Activated T-cell treated with anti-CD3 and anti-CD28 coated beads, Interleukin-2, amount 50 U/mL, for 72 hours (primary cell): Measurements from ENCODE around the gene TCF7. TPM values are rescaled to one million over a fixed set of nuclear protein-coding genes. Genes with fewer than 3 reads are reported as not detected.

Experiments
- ATAC-seq, 2 donors: fragments of 150-1000 bp; cut with Tn5 transposase; replicated peaks in 1 of 2; 2 replicates each; pipeline ENCODE4 v1.10.0; 2021; ENCODE audit warnings: moderate library complexity in 2 of 2, mild to moderate bottlenecking in 1 of 2
- DNase-seq, 2 donors: peaks; one replicate each; pipeline ENCODE4 v3.0.0; 2021 to 2022; ENCODE audit warnings: mixed read lengths in 1 of 2
- H3K27ac Mint-ChIP-seq: one replicate; pipeline ENCODE4 v1.8.0; 2022; ENCODE audit warnings: mild to moderate bottlenecking, moderate library complexity, mixed read lengths
- H3K27me3 Mint-ChIP-seq: one replicate; pipeline ENCODE4 v1.8.0; 2022; ENCODE audit warnings: low read depth, mixed read lengths
- H3K36me3 Mint-ChIP-seq, 2 donors: one replicate each; pipeline ENCODE4 v1.8.0; 2022; ENCODE audit warnings: mixed read lengths in 2 of 2, mild to moderate bottlenecking in 1 of 2; ENCODE audit not compliant: insufficient read depth in 2 of 2
- H3K4me1 Mint-ChIP-seq: one replicate; pipeline ENCODE4 v1.8.0; 2022; ENCODE audit warnings: low read depth, mixed read lengths
- H3K4me3 Mint-ChIP-seq, 2 donors: one replicate each; pipeline ENCODE4 v1.8.0; 2022; ENCODE audit warnings: mild to moderate bottlenecking in 2 of 2, mixed read lengths in 2 of 2, moderate library complexity in 2 of 2
- H3K9me3 Mint-ChIP-seq, 2 donors: one replicate each; pipeline ENCODE4 v1.8.0; 2022; ENCODE audit warnings: mixed read lengths in 2 of 2
- total RNA-seq, 2 donors: library from RNA; stranded (reverse); gene quantifications; one replicate each; pipeline ENCODE4 v1.2.3, GENCODE V29; 2022

TCF7 gene
- total RNA-seq, 2 donors from 2014 or later: 142 to 265 TPM

- no peaks in the 10 kb centered on the region for H3K36me3 Mint-ChIP-seq
- no peak overlapping the region for H3K4me3 Mint-ChIP-seq
Measured at GRCh38 chr5:134095887-134096589, 18.4 kb upstream of the TCF7 start.

GRCh38 chr5:134097211-134097749 lies 17.2 kb upstream of the TCF7 start:
- H3K9me3 Mint-ChIP-seq: no peaks in the 10 kb centered on the region
- H3K36me3 Mint-ChIP-seq: no peaks in the 10 kb centered on the region
- peaks cover 92% of the 10 kb centered on the region for H3K4me1 Mint-ChIP-seq
- peak overlapping the region; percentile 67 to 74 for H3K4me3 Mint-ChIP-seq
- no peak for ATAC-seq
- DNase-seq: no peak
- H3K27ac Mint-ChIP-seq: peak overlapping the region; percentile 83
- no peaks in the 10 kb centered on the region for H3K27me3 Mint-ChIP-seq

More at GRCh38 chr5:134095887-134096589, 18.4 kb upstream of the TCF7 start:
- H3K9me3 Mint-ChIP-seq: no peaks in the 10 kb centered on the region
- ATAC-seq: no peak
- H3K27ac Mint-ChIP-seq: no peak overlapping the region
- no peaks in the 10 kb centered on the region for H3K27me3 Mint-ChIP-seq
- H3K4me1 Mint-ChIP-seq: peaks cover 94% of the 10 kb centered on the region
- DNase-seq: no peak

GRCh38 chr5:134098690-134099089 lies 15.8 kb upstream of the TCF7 start:
- Mint-ChIP-seq H3K9me3 (no peaks in the 10 kb centered on the region), H3K27me3 (no peaks in the 10 kb centered on the region), H3K36me3 (no peaks in the 10 kb centered on the region), H3K27ac (peak overlapping the region; percentile 22), H3K4me3 (peak overlapping the region; percentile 58 to 74), H3K4me1 (peaks cover 92% of the 10 kb centered on the region)
- DNase-seq (no peak), ATAC-seq (no peak)

GRCh38 chr5:134099288-134099872 lies 15.1 kb upstream of the TCF7 start:
- ATAC-seq (no peak), DNase-seq (no peak)
- H3K4me3 Mint-ChIP-seq: peak overlapping the region; percentile 58 to 59
- no peaks in the 10 kb centered on the region for H3K9me3 Mint-ChIP-seq
- no peaks in the 10 kb centered on the region for H3K36me3 Mint-ChIP-seq
- no peaks in the 10 kb centered on the region for H3K27me3 Mint-ChIP-seq
- H3K27ac Mint-ChIP-seq: peak overlapping the region; percentile 32
- peaks cover 92% of the 10 kb centered on the region for H3K4me1 Mint-ChIP-seq

GRCh38 chr5:134099939-134100282 lies 14.6 kb upstream of the TCF7 start:
- Mint-ChIP-seq H3K27ac (peak overlapping the region; percentile 32), H3K27me3 (no peaks in the 10 kb centered on the region)
- ATAC-seq: no peak

GRCh38 chr5:134100283-134101091 lies 14.0 kb upstream of the TCF7 start:
- Mint-ChIP-seq H3K9me3 (no peaks in the 10 kb centered on the region), H3K27me3 (no peaks in the 10 kb centered on the region), H3K4me3 (peak overlapping the region; percentile 58 to 59), H3K36me3 (no peaks in the 10 kb centered on the region), H3K27ac (no peak overlapping the region), H3K4me1 (peaks cover 95% of the 10 kb centered on the region)
- peak; percentile 79 to 80 for ATAC-seq
- peak; percentile 86 to 93 for DNase-seq

More at GRCh38 chr5:134099939-134100282, 14.6 kb upstream of the TCF7 start:
- Mint-ChIP-seq H3K4me3 (peak overlapping the region; percentile 58 to 59), H3K9me3 (no peaks in the 10 kb centered on the region), H3K36me3 (no peaks in the 10 kb centered on the region), H3K4me1 (peaks cover 92% of the 10 kb centered on the region)
- no peak for DNase-seq

GRCh38 chr5:134101686-134102439 lies 12.6 kb upstream of the TCF7 start:
- no peaks in the 10 kb centered on the region for H3K9me3 Mint-ChIP-seq
- peak; percentile 74 to 88 for DNase-seq
- H3K27me3 Mint-ChIP-seq: no peaks in the 10 kb centered on the region
- H3K4me1 Mint-ChIP-seq: peaks cover 95% of the 10 kb centered on the region
- H3K4me3 Mint-ChIP-seq: peak overlapping the region; percentile 44 to 58
- no peak overlapping the region for H3K27ac Mint-ChIP-seq
- H3K36me3 Mint-ChIP-seq: no peaks in the 10 kb centered on the region
- ATAC-seq: peak in 1 of 2 donors; percentile 14

GRCh38 chr5:134103397-134103796 lies 11.1 kb upstream of the TCF7 start:
- peak; percentile 28 to 33 for ATAC-seq
- Mint-ChIP-seq H3K9me3 (no peaks in the 10 kb centered on the region), H3K4me1 (peaks cover 98% of the 10 kb centered on the region), H3K4me3 (peak overlapping the region; percentile 79 to 86), H3K27me3 (no peaks in the 10 kb centered on the region), H3K27ac (peak overlapping the region; percentile 84), H3K36me3 (no peaks in the 10 kb centered on the region)
- DNase-seq: peak; percentile 56 to 73

- H3K27ac Mint-ChIP-seq: peak overlapping the region; percentile 55
- no peaks in the 10 kb centered on the region for H3K27me3 Mint-ChIP-seq
- H3K4me1 Mint-ChIP-seq: peaks cover 94% of the 10 kb centered on the region
- no peaks in the 10 kb centered on the region for H3K9me3 Mint-ChIP-seq
- ATAC-seq: peak; percentile 22 to 26
- peak; percentile 72 to 85 for DNase-seq
- H3K36me3 Mint-ChIP-seq: no peaks in the 10 kb centered on the region
- peak overlapping the region; percentile 86 for H3K4me3 Mint-ChIP-seq
Measured at GRCh38 chr5:134103998-134104654, 10.4 kb upstream of the TCF7 start.

- Mint-ChIP-seq H3K27ac (no peak overlapping the region), H3K9me3 (no peaks in the 10 kb centered on the region), H3K4me1 (peaks cover 96% of the 10 kb centered on the region), H3K4me3 (peak overlapping the region in 1 of 2 donors; percentile 27), H3K36me3 (no peaks in the 10 kb centered on the region), H3K27me3 (no peaks in the 10 kb centered on the region)
- DNase-seq (no peak), ATAC-seq (no peak)
Measured at GRCh38 chr5:134106991-134107701, 7.3 kb upstream of the TCF7 start.

- Mint-ChIP-seq H3K27ac (no peak overlapping the region), H3K27me3 (no peaks in the 10 kb centered on the region), H3K9me3 (no peaks in the 10 kb centered on the region), H3K4me1 (peaks cover 96% of the 10 kb centered on the region), H3K36me3 (no peaks in the 10 kb centered on the region), H3K4me3 (no peak overlapping the region)
- DNase-seq: no peak
- ATAC-seq: no peak
Measured at GRCh38 chr5:134107779-134108178, 6.7 kb upstream of the TCF7 start.

GRCh38 chr5:134110382-134110781 lies 4.1 kb upstream of the TCF7 start:
- peak overlapping the region; percentile 43 for H3K27ac Mint-ChIP-seq
- H3K4me1 Mint-ChIP-seq: peaks cover 82% of the 10 kb centered on the region
- no peaks in the 10 kb centered on the region for H3K36me3 Mint-ChIP-seq
- H3K9me3 Mint-ChIP-seq: no peaks in the 10 kb centered on the region
- peak in 1 of 2 donors; percentile 46 for DNase-seq
- no peaks in the 10 kb centered on the region for H3K27me3 Mint-ChIP-seq
- no peak for ATAC-seq
- H3K4me3 Mint-ChIP-seq: peak overlapping the region; percentile 82 to 87
